Measurements from ENCODE around the gene ZNF556. TPM values are rescaled to one million over a fixed set of nuclear protein-coding genes. Genes with fewer than 3 reads are reported as not detected.

Gene ZNF556
- total RNA-seq, 1 donor from 2014 or later = 19.3 TPM

DNA sequence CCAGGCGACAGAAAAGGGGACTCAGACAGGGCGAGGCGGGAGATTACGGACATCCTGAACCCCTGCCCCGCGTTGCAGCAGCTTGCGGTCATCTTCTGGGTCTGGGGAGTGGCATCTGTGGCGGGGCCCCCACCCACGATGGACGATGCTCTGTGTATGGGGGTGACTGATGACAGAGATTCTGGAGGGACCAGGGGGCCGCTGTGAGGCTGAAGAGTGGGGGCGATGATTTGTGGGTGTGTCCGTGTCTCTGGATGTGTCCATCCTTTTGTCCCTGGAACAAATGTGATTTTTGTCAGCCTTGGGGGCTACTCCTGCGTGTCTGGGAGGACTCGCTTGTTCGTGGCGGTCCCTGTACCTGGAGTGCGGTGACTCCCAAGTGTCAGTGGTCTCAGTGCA, 59.9 kb downstream of the ZNF556 start:
- Histone ChIP-seq H3K4me3 (ENCODE audit: low read length in 3 of 3) (no peak overlapping the region), H3K9ac (ENCODE audit: low read depth in 1 of 3, low read length in 3 of 3) (no peak overlapping the region), H3K27ac (ENCODE audit: low read depth, low read length) (no peak overlapping the region), H3K9me3 (ENCODE audit: control insufficient read depth in 3 of 3, low read length in 3 of 3) (peaks cover under 1 to 7% (median 2%) of the 10 kb centered on the region in 3 donors), H3K27me3 (ENCODE audit: control insufficient read depth in 3 of 3, insufficient read depth in 3 of 3, low read length in 3 of 3) (no peaks in the 10 kb centered on the region), H3K4me1 (ENCODE audit: control insufficient read depth in 3 of 3, insufficient read depth in 3 of 3, low read length in 3 of 3) (peaks cover 0 to 3% (median 2%) of the 10 kb centered on the region in 3 donors), H3K36me3 (ENCODE audit: control insufficient read depth in 3 of 3, insufficient read depth in 3 of 3, low read length in 3 of 3) (peaks cover 3 to 8% (median 5%) of the 10 kb centered on the region in 3 donors)

Other genes with a start within 250 kb of the ZNF556 start
- 1.6 TPM for gene GNG7, start 164.6 kb upstream of the ZNF556 start, total RNA-seq
- 1.6 TPM for gene DIRAS1, start 146.0 kb upstream of the ZNF556 start, total RNA-seq
- gene SLC39A3, start 127.3 kb upstream of the ZNF556 start, total RNA-seq = 8.4 TPM
- 25.6 TPM for gene SGTA, start 84.1 kb upstream of the ZNF556 start, total RNA-seq
- gene THOP1, start 81.8 kb upstream of the ZNF556 start, total RNA-seq = 34.4 TPM
- 8.4 TPM for gene ZNF554, start 47.5 kb upstream of the ZNF556 start, total RNA-seq
- gene ZNF555, start 25.9 kb upstream of the ZNF556 start, total RNA-seq = 15.7 TPM
- gene ZNF57, start 33.6 kb downstream of the ZNF556 start, total RNA-seq = 4.2 TPM
- 8.4 TPM for gene ZNF77, start 77.6 kb downstream of the ZNF556 start, total RNA-seq
- gene TLE6, start 110.2 kb downstream of the ZNF556 start, total RNA-seq = not detected
- gene TLE2, start 161.9 kb downstream of the ZNF556 start, total RNA-seq = 9.4 TPM
- 98.1 TPM for gene TLE5, start 195.2 kb downstream of the ZNF556 start, total RNA-seq
- 37.1 TPM for gene GNA11, start 227.0 kb downstream of the ZNF556 start, total RNA-seq